Glutamatergic neuron (in vitro differentiated cells): ENCODE results near the gene HDAC4. TPM values are rescaled to one million over a fixed set of nuclear protein-coding genes. Genes with fewer than 3 reads are reported as not detected.

Experiments
- DNase-seq: peaks from one replicate; pipeline ENCODE4 v3.0.0; 2022
- H3K27ac Mint-ChIP-seq: one replicate; pipeline ENCODE4 v1.8.0; 2020; ENCODE audit warnings: mild to moderate bottlenecking, mixed read lengths, inconsistent platforms; ENCODE audit not compliant: unreplicated experiment
- H3K27me3 Mint-ChIP-seq: one replicate; pipeline ENCODE4 v1.8.0; 2020; ENCODE audit warnings: mild to moderate bottlenecking, moderate library complexity, mixed read lengths, inconsistent platforms; ENCODE audit not compliant: unreplicated experiment
- H3K36me3 Mint-ChIP-seq: one replicate; pipeline ENCODE4 v1.8.0; 2020; ENCODE audit warnings: mild to moderate bottlenecking, mixed read lengths, inconsistent platforms; ENCODE audit not compliant: unreplicated experiment
- H3K4me1 Mint-ChIP-seq: one replicate; pipeline ENCODE4 v1.8.0; 2020; ENCODE audit warnings: mild to moderate bottlenecking, low read depth, mixed read lengths, inconsistent platforms; ENCODE audit not compliant: unreplicated experiment
- H3K4me3 Mint-ChIP-seq: one replicate; pipeline ENCODE4 v1.8.0; 2020; ENCODE audit warnings: mild to moderate bottlenecking, mixed read lengths, inconsistent platforms; ENCODE audit not compliant: unreplicated experiment
- H3K9me3 Mint-ChIP-seq: one replicate; pipeline ENCODE4 v1.8.0; 2020; ENCODE audit warnings: mild to moderate bottlenecking, moderate library complexity, mixed read lengths, inconsistent platforms; ENCODE audit not compliant: unreplicated experiment
- total RNA-seq: library from RNA; stranded (reverse); fragmentation: NEBNext Ultra II Directional; extraction: Animal tissue kit (Norgen Biotek cat#: 25700); gene quantifications from one replicate; pipeline ENCODE4 v1.2.1, GENCODE V29; 2021; ENCODE audit not compliant: unreplicated experiment
- TF ChIP-seq, protein P1 (sequence below): fragments of 200-600 bp; sonication (generic); IDR thresholded peaks from one replicate; pipeline ENCODE4 v1.5.0; 2021; ENCODE audit not compliant: partially characterized antibody, unreplicated experiment

HDAC4 gene
- total RNA-seq, 1 donor from 2014 or later: 90.6 TPM

DNA sequence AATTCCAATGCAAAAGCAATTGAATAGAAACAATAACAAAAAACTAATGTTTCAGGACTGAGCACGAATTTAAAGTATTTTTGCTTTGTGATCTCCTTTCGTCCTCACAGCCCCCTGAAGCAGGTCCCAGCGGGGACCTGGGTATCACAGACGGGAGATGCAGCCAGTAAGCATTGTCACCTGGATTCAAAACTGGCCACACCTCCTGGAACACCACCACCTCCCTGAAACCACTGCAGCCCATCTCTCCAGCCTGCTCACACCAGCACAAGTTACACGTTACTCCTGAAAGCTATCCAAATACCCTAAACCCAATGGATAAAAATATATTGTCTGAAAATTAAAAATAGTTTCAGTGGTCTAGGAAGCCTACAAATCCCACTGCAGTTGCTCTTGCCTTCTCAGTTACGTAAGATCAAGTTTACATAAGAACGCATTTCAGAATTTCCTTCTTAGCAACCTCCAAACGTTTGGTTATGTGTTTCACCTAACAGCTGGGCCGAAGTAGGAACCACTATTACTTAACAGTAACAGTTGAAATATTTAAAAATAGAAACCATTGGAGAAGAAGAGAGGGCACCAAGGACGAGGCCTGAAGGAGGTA is 178.0 kb downstream of the HDAC4 start:
- TF ChIP-seq, protein P1, sequence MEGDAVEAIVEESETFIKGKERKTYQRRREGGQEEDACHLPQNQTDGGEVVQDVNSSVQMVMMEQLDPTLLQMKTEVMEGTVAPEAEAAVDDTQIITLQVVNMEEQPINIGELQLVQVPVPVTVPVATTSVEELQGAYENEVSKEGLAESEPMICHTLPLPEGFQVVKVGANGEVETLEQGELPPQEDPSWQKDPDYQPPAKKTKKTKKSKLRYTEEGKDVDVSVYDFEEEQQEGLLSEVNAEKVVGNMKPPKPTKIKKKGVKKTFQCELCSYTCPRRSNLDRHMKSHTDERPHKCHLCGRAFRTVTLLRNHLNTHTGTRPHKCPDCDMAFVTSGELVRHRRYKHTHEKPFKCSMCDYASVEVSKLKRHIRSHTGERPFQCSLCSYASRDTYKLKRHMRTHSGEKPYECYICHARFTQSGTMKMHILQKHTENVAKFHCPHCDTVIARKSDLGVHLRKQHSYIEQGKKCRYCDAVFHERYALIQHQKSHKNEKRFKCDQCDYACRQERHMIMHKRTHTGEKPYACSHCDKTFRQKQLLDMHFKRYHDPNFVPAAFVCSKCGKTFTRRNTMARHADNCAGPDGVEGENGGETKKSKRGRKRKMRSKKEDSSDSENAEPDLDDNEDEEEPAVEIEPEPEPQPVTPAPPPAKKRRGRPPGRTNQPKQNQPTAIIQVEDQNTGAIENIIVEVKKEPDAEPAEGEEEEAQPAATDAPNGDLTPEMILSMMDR: no peak
- no peak for DNase-seq
- H3K27ac Mint-ChIP-seq: peak overlapping the region; percentile 94
- peaks cover 27% of the 10 kb centered on the region for H3K27me3 Mint-ChIP-seq
- H3K4me1 Mint-ChIP-seq: peaks cover 72% of the 10 kb centered on the region
- no peaks in the 10 kb centered on the region for H3K36me3 Mint-ChIP-seq
- peaks cover 17% of the 10 kb centered on the region for H3K9me3 Mint-ChIP-seq
- peak overlapping the region; percentile 55 for H3K4me3 Mint-ChIP-seq

DNA sequence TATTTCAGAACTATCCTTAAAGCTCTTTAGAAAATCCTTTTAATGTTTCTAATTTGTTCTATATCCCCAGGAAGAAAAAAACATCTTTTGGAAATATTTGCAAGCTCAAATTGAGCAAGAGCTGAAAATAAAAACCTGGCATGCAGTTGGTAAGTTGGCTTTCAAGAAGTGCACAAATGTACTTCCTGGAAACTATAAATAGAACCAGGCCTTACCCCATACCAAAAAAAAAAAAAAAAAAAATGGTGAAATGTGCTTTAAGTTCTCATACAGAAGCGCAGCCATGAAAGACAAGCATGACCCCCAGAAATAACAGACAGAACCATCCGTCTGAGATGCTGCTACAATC is 178.5 kb downstream of the HDAC4 start:
- DNase-seq: no peak
- peaks cover 71% of the 10 kb centered on the region for H3K4me1 Mint-ChIP-seq
- H3K36me3 Mint-ChIP-seq: no peaks in the 10 kb centered on the region
- H3K27ac Mint-ChIP-seq: peak overlapping the region; percentile 94
- H3K4me3 Mint-ChIP-seq: peak overlapping the region; percentile 55
- TF ChIP-seq, protein P1: no peak
- H3K9me3 Mint-ChIP-seq: peaks cover 15% of the 10 kb centered on the region
- peaks cover 29% of the 10 kb centered on the region for H3K27me3 Mint-ChIP-seq

DNA sequence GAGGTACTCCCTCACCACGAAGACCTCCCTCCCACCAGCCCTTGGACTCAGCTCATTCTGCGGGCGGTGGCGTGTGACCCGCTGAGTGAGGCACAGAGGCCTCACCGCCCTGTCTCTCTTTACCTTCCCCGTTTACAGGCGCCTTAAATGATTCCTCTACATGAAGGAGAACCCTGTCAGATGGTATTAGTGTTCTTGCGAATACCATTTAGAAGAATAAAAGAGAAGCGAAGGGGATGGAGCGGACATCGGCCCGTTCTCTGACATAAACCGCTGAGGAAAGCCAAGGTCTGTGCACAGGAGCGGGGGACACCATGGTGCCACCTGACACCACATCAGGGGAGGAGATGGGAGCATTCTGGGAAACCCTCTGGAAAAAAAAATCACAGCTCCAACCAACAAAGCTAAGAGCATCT is 179.8 kb downstream of the HDAC4 start:
- Mint-ChIP-seq H3K4me1 (peaks cover 70% of the 10 kb centered on the region), H3K9me3 (peaks cover 15% of the 10 kb centered on the region), H3K4me3 (peak overlapping the region; percentile 66), H3K36me3 (no peaks in the 10 kb centered on the region), H3K27me3 (peaks cover 32% of the 10 kb centered on the region), H3K27ac (peak overlapping the region; percentile 94)
- TF ChIP-seq, protein P1: no peak
- no peak for DNase-seq

DNA sequence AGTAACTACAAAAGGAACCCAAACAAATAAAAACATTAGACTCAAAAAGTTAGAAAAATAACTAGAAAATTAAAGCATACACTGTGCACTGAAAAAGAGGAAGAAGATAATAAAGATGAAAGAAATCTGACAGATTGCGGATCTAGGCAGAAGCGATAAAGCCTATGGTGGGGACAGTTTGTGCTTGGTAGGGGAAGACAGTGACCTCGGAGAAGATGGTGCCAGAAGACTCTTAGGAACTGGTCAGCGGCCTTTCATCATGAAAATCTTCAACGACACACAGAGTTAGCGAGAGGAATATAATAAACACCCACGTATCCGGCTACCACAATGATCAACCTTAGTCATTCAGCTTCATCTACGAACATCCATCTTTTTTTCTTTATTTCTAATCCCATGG is 180.5 kb downstream of the HDAC4 start:
- Mint-ChIP-seq H3K36me3 (no peaks in the 10 kb centered on the region), H3K4me3 (peak overlapping the region; percentile 52)

More for the DNA sequence above, 180.5 kb downstream of the HDAC4 start:
- DNase-seq: no peak
- Mint-ChIP-seq H3K9me3 (peaks cover 15% of the 10 kb centered on the region), H3K27ac (peak overlapping the region; percentile 94), H3K27me3 (peaks cover 35% of the 10 kb centered on the region), H3K4me1 (peaks cover 69% of the 10 kb centered on the region)
- TF ChIP-seq, protein P1: no peak
